Nephron progenitor cell (in vitro differentiated cells): Measurements from ENCODE around the gene TOP1.

Experiments used
- DNase-seq: peaks from one replicate; pipeline ENCODE4 v3.0.0; 2021
- H3K27ac Mint-ChIP-seq: 2 replicates; pipeline ENCODE4 v1.8.0; 2021; ENCODE audit warnings: mild to moderate bottlenecking, moderate library complexity, mixed read lengths
- H3K27me3 Mint-ChIP-seq: 2 replicates; pipeline ENCODE4 v1.8.0; 2021; ENCODE audit warnings: mild to moderate bottlenecking, low read depth, mixed read lengths; ENCODE audit not compliant: poor library complexity
- H3K36me3 Mint-ChIP-seq: 2 replicates; pipeline ENCODE4 v1.8.0; 2021; ENCODE audit warnings: low read depth, mixed read lengths
- H3K4me1 Mint-ChIP-seq: 2 replicates; pipeline ENCODE4 v1.8.0; 2021; ENCODE audit warnings: mixed read lengths
- H3K4me3 Mint-ChIP-seq: 2 replicates; pipeline ENCODE4 v1.8.0; 2021; ENCODE audit warnings: mild to moderate bottlenecking, moderate library complexity, mixed read lengths
- H3K9me3 Mint-ChIP-seq: 2 replicates; pipeline ENCODE4 v1.8.0; 2021; ENCODE audit warnings: mild to moderate bottlenecking, moderate library complexity, mixed read lengths
- TF ChIP-seq, protein P1 (sequence below): fragments of 200-600 bp; sonication (generic); IDR thresholded peaks from 2 replicates; pipeline ENCODE4 v1.5.0; 2021; ENCODE audit warnings: antibody characterized with exemption

The TOP1 gene

DNA sequence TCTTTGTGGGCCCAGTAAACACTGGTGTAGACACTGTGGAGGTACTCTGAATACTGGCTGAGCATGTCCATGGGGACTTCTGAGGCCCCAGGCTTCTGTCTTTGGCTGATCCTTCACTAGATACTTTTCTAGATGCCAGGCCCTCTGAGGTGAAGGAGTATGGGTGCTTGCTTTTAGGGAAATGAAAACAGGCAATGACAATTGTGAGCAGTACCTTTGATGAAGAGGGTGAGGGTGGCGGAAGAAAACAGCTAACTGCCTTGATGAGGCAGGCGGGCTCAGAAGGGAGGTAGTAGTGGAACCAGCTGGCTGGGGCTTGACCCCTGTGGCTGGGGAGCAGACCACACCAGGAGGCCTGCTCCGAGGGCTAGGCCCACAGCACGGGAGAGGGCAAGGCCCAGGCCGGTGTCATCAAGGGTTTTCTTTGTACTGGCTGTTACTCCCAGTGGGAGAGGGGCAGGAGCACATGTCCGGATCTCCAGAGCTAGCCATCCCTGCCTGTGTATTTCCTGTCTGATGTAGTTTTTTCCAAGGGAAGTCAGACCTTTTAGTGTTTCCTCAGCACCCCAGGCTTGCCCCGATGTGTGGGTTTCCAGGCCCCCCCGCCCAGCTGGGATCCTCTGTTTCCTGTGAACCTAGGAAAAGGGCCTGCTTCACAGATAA is 112.7 kb downstream of the TOP1 start:
- TF ChIP-seq, protein P1, sequence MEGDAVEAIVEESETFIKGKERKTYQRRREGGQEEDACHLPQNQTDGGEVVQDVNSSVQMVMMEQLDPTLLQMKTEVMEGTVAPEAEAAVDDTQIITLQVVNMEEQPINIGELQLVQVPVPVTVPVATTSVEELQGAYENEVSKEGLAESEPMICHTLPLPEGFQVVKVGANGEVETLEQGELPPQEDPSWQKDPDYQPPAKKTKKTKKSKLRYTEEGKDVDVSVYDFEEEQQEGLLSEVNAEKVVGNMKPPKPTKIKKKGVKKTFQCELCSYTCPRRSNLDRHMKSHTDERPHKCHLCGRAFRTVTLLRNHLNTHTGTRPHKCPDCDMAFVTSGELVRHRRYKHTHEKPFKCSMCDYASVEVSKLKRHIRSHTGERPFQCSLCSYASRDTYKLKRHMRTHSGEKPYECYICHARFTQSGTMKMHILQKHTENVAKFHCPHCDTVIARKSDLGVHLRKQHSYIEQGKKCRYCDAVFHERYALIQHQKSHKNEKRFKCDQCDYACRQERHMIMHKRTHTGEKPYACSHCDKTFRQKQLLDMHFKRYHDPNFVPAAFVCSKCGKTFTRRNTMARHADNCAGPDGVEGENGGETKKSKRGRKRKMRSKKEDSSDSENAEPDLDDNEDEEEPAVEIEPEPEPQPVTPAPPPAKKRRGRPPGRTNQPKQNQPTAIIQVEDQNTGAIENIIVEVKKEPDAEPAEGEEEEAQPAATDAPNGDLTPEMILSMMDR: no peak
- Mint-ChIP-seq H3K36me3 (peaks cover 45% of the 10 kb centered on the region), H3K4me3 (peak overlapping the region; percentile 94), H3K9me3 (no peaks in the 10 kb centered on the region), H3K27ac (peak overlapping the region; percentile 45), H3K27me3 (peaks cover 3% of the 10 kb centered on the region), H3K4me1 (peaks cover 67% of the 10 kb centered on the region)
- DNase-seq: no peak

DNA sequence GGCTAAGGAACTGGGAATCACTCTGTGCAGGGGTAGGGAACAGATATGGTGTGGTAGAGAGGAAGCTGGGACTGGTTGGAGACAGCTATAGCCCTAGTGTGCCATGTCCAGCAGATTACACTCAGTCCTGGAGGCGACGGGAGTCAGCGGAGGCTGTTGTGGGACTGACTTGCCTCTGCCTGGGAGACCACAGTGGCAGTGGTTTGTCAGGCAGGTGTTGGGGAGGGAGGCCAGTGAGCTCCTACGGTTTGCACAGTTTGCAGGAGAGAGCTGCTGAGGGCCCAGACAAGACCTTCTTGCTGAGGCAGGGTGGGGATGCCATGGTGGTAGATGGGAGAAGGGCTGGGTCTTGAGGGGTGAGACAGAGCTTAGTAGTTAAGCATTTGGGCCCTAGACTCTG is 113.6 kb downstream of the TOP1 start:
- no peak overlapping the region for H3K4me3 Mint-ChIP-seq

DNA sequence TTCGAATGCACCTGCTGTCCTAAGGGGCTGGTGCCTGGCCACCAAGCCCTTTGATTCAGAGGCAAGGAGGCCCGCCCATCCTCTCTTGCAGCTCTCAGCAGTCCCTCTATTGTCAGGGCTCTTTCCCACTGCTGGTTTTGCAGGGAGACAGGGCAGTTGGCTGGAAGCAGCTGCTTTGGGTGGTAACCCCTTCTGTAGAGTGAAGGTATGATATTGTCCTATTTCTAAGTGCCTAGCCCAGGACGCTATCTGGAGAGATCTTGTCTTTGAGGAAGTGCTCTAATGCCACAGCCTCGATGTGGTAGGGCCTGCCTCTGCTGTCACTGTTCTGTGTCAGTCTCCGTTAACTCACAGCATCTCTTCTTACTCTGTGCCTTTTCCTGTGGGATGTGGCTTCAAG is 114.3 kb downstream of the TOP1 start:
- no peak overlapping the region for H3K27ac Mint-ChIP-seq
- TF ChIP-seq, protein P1: no peak
- peaks cover 78% of the 10 kb centered on the region for H3K4me1 Mint-ChIP-seq
- H3K9me3 Mint-ChIP-seq: no peaks in the 10 kb centered on the region
- no peak overlapping the region for H3K4me3 Mint-ChIP-seq
- H3K27me3 Mint-ChIP-seq: peaks cover 3% of the 10 kb centered on the region
- no peak for DNase-seq
- H3K36me3 Mint-ChIP-seq: peaks cover 56% of the 10 kb centered on the region

More for the DNA sequence above, 113.6 kb downstream of the TOP1 start:
- Mint-ChIP-seq H3K4me1 (peaks cover 73% of the 10 kb centered on the region), H3K27ac (peak overlapping the region; percentile 6), H3K36me3 (peaks cover 55% of the 10 kb centered on the region), H3K27me3 (peaks cover 3% of the 10 kb centered on the region), H3K9me3 (no peaks in the 10 kb centered on the region)
- DNase-seq: no peak
- TF ChIP-seq, protein P1: no peak

DNA sequence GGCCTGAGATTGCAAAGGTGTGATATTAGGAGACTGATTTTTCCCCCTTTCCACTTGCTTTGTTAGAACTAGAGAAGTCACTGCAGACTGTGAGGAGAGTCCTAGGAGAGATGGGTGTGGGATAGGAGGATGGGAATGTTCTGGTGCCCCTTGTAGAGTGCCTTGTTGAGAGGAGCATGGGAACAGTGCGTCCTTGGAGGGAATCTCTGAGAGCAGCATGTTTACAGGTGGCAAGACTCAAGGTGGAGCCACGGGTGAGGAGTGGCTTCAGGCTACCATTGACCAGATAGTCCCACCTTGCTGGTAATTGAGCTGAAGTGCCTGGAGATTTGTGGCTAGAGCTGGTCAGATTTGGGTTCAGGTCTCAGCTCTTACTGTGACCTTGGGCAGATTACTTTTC is 114.7 kb downstream of the TOP1 start:
- TF ChIP-seq, protein P1: no peak
- H3K4me1 Mint-ChIP-seq: peaks cover 82% of the 10 kb centered on the region
- no peak overlapping the region for H3K27ac Mint-ChIP-seq
- no peak overlapping the region for H3K4me3 Mint-ChIP-seq
- H3K27me3 Mint-ChIP-seq: peaks cover 3% of the 10 kb centered on the region
- no peaks in the 10 kb centered on the region for H3K9me3 Mint-ChIP-seq
- H3K36me3 Mint-ChIP-seq: peaks cover 60% of the 10 kb centered on the region
- no peak for DNase-seq

DNA sequence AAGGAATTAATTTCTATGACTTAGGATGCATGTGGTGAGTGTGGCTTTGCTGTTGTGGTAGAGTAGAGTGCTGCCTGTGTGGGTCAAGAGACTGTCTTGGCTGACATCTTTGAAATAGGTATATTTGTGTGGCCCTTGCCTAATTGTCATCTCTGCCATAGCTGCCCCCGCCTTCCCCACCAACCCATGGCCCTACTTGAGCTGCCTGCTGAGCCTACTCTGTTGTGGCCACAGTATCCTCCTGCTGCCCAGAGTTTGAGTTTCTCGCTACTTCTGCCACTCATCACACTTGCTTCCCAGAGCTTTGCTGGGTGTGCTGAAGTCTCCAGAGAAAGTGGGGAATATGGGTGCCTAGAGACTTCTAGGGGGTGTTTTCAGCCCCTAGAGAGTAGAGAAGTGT is 116.7 kb downstream of the TOP1 start:
- DNase-seq: no peak
- Mint-ChIP-seq H3K9me3 (no peaks in the 10 kb centered on the region), H3K4me3 (no peak overlapping the region), H3K4me1 (peaks cover 77% of the 10 kb centered on the region), H3K27me3 (peaks cover 3% of the 10 kb centered on the region), H3K27ac (no peak overlapping the region), H3K36me3 (peaks cover 62% of the 10 kb centered on the region)
- TF ChIP-seq, protein P1: no peak
